Right cardiac atrium (tissue), 5 donors: ENCODE results near the gene NPBWR2. TPM values are rescaled to one million over a fixed set of nuclear protein-coding genes. Genes with fewer than 3 reads are reported as not detected.

Experiments
- ATAC-seq, 2 donors: fragments of 200-7000 bp; cut with Tn5 transposase; one replicate each; pipeline versions ENCODE4 v1.8.0 to v1.9.1; 2020; ENCODE audit warnings: moderate library complexity in 2 of 2, mild to moderate bottlenecking in 1 of 2
- DNase-seq, 3 donors: peaks; one replicate each; pipeline ENCODE4 v3.0.0-alpha.2; 2020
- H3K27ac ChIP-seq: one replicate; pipeline ENCODE4 v1.5.1; 2013; ENCODE audit warnings: mild to moderate bottlenecking, low read length, control low read depth, moderate library complexity
- H3K27me3 ChIP-seq: one replicate; pipeline ENCODE4 v1.6.1; 2013; ENCODE audit not compliant: control insufficient read depth, insufficient read depth
- H3K4me1 ChIP-seq: one replicate; pipeline ENCODE4 v1.6.1; 2013; ENCODE audit warnings: low read length; ENCODE audit not compliant: control insufficient read depth, insufficient read depth
- H3K4me3 ChIP-seq: one replicate; pipeline ENCODE4 v1.5.1; 2013; ENCODE audit warnings: low read length, control low read depth
- H3K9me3 ChIP-seq: one replicate; pipeline ENCODE4 v1.6.1; 2013; ENCODE audit warnings: low read length; ENCODE audit not compliant: control insufficient read depth
- WGBS: extraction: QIAGEN DNeasy Blood & Tissue Kit; methylation state at CpG from one replicate; pipeline ENCODE4 v1.1.7; 2013; 5-methylcytosine and 5-hydroxymethylcytosine counted together
- intact Hi-C, 4 donors: fragments of 100-400 bp; cut with DNase I; formaldehyde crosslinking; loops; one replicate each; pipeline versions ENCODE4 v1.11.0 to v1.14.0; 2022 to 2023
- polyA plus RNA-seq: library from polyadenylated mRNA; stranded (reverse); fragments of 200-250 nt; gene quantifications from one replicate; pipeline ENCODE4 v1.2.3, GENCODE V29; 2013
- total RNA-seq, 4 donors: library from RNA; stranded (reverse); fragmentation: NEBNext Ultra II Directional; extraction: Animal tissue kit (Norgen Biotek cat#: 25700); gene quantifications; one replicate each; pipeline ENCODE4 v1.2.1, GENCODE V29; 2021
- donor health status: healthy with polysubstance abuse.
- donor health status: DM: no; HTN: yes; CAD: no.
- donor health status: DM: no; HTN: no; CAD: no.
- donor health status: DM: no; HTN: yes; CAD: no; lungs with severe emphysema.
- donor health status: DM: yes; HTN: yes; CAD: no.

NPBWR2 gene
- total and polyA plus RNA-seq, 5 donors: not detected

GRCh38 chr20:64069209-64069613 lies 38.2 kb downstream of the NPBWR2 start:
- WGBS: 90% methylated on average over 20 of the region's 20 CpGs
- intact Hi-C loops: no loop called here

DNA sequence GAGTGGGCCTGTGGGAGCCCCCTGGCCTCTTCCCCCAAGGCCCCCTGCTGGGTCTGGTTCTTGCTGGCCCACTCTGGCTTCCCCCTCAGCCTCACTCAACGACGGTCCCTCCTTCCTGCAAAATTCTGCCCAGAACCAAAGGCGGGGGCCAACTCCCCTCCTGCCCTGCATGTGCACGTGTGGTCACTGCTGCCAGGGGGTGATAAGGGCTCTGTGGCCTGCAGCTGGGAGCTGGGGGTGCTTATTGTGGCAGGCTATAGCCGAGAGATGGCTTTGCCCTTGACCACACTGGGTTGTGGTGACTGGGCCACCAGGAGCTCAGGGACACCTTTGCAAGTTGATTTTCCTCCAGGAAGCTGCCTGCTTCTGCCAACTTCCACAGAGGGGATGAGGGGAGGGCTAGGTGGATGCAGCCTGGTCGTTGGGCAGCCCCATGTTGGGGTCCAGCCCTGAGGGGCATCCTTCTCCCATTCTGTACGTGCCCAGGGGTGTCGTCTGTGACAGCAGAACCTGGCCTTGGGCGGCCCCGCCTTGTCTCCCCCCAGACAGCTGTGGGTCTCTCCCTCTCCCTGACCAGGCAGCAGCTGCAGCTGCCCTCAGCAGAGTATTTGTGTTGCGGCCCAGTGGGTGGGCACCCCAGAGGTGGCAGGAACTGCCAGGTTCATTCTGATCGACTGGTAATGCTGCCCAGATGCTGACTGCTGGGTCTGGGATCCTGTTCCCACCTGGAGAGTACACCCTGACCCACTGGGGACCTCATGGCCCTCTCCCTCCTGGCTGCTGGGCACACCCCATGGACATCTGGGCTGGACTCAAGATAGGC lies 38.8 kb downstream of the NPBWR2 start:
- 75% methylated on average over 12 of the region's 12 CpGs for WGBS
- ATAC-seq (no peak), DNase-seq (peak in 1 of 3 donors; percentile 55)
- H3K27ac ChIP-seq: no peak overlapping the region
- H3K27me3 ChIP-seq: no peaks in the 10 kb centered on the region
- H3K9me3 ChIP-seq: no peaks in the 10 kb centered on the region
- H3K4me3 ChIP-seq: no peak overlapping the region
- intact Hi-C loops: no loop called here
- peaks cover 9% of the 10 kb centered on the region for H3K4me1 ChIP-seq

More at GRCh38 chr20:64069209-64069613, 38.2 kb downstream of the NPBWR2 start:
- H3K27me3 ChIP-seq: no peaks in the 10 kb centered on the region
- H3K4me3 ChIP-seq: no peak overlapping the region
- no peak overlapping the region for H3K27ac ChIP-seq
- H3K9me3 ChIP-seq: no peaks in the 10 kb centered on the region
- DNase-seq (peak in 1 of 3 donors; percentile 49), ATAC-seq (no peak)
- H3K4me1 ChIP-seq: peaks cover 4% of the 10 kb centered on the region

GRCh38 chr20:64067733-64068307 lies 39.5 kb downstream of the NPBWR2 start:
- H3K27me3 ChIP-seq: no peaks in the 10 kb centered on the region
- ATAC-seq: no peak
- 68% methylated on average over 12 of the region's 12 CpGs for WGBS
- H3K27ac ChIP-seq: no peak overlapping the region
- peak in 2 of 3 donors; percentile 61 to 67 for DNase-seq
- H3K9me3 ChIP-seq: no peaks in the 10 kb centered on the region
- H3K4me1 ChIP-seq: peaks cover 9% of the 10 kb centered on the region
- no peak overlapping the region for H3K4me3 ChIP-seq
- intact Hi-C loops: no loop called here

GRCh38 chr20:64067005-64067632 lies 40.2 kb downstream of the NPBWR2 start:
- WGBS: 83% methylated on average over 6 of the region's 6 CpGs
- no peaks in the 10 kb centered on the region for H3K27me3 ChIP-seq
- ATAC-seq: no peak
- H3K27ac ChIP-seq: no peak overlapping the region
- no peaks in the 10 kb centered on the region for H3K9me3 ChIP-seq
- peaks cover 9% of the 10 kb centered on the region for H3K4me1 ChIP-seq
- intact Hi-C loops: no loop called here
- H3K4me3 ChIP-seq: no peak overlapping the region
- DNase-seq: peak in 1 of 3 donors; percentile 42

DNA sequence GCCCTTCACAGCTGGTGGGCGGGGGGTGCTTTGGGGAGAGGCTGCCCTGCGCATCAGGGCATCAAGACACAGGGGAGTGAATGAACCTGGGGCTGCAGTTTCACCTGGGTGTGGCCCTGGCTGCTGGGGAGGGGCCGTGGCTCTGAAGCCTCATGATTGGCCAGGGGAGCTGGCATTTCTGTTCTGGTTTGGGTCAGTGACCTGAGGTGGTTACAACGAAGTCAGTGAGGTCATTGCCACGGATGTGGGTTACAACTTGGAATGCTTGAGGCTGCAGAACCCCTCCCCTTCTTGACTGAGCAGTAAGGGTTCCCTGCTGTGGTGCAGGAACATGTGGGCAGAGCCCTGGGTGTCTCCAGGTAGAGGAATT lies 41.4 kb downstream of the NPBWR2 start:
- intact Hi-C loops: no loop called here
- 52% methylated on average over 5 of the region's 5 CpGs for WGBS

DNA sequence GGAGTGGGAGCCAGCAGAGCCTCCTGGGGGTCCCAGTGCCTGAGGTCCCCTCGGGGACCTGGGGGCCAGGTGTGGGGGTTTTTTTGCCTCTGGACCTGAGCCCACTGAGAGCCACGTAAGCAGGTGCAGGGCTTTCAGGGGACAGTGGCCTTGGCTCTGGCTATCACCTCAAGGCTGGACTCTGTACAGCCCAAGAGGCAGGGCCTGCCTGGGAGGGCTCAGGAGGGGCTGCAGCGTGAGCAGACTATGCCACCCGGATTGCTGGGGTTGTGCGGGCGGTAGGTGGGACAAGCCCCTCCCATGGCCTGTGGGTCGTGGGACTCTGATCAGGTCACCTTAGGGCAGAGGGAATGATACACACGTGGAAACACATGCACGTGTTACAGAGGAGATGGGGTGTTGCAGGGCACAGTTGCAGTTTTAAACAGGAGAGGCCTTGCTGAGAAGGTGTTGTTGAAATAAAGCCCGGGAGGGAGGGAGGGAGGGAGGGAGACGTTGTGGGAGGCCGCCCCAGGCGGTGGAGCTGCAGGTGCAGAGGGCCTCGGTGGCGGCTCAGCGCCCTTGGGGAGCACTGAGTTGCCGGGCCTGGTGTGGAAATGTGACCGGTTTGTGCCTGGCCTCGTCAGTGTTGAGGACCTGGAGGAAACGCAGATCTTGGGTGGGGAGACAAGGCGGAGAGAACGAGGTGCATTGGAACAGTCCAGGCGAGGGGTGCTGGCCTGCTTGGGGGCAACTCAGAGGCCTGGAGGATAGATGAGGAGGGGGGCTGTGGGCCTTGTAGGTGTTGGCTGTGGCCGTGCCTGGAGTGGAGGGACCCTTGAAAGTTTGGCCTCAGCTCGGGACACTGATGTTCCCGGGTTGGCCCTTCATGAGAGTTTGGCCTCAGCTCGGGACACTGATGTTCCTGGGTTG lies 42.0 kb downstream of the NPBWR2 start:
- H3K27ac ChIP-seq: no peak overlapping the region
- intact Hi-C loops: no loop called here
- peaks cover 9% of the 10 kb centered on the region for H3K4me1 ChIP-seq
- 49% methylated on average over 27 of the region's 27 CpGs for WGBS
- H3K27me3 ChIP-seq: no peaks in the 10 kb centered on the region
- H3K4me3 ChIP-seq: no peak overlapping the region
- no peaks in the 10 kb centered on the region for H3K9me3 ChIP-seq
- DNase-seq (no peak), ATAC-seq (no peak)

More for the DNA sequence above, 41.4 kb downstream of the NPBWR2 start:
- DNase-seq: no peak
- no peaks in the 10 kb centered on the region for H3K9me3 ChIP-seq
- H3K27me3 ChIP-seq: no peaks in the 10 kb centered on the region
- peaks cover 9% of the 10 kb centered on the region for H3K4me1 ChIP-seq
- H3K27ac ChIP-seq: no peak overlapping the region
- H3K4me3 ChIP-seq: no peak overlapping the region
- ATAC-seq: no peak

DNA sequence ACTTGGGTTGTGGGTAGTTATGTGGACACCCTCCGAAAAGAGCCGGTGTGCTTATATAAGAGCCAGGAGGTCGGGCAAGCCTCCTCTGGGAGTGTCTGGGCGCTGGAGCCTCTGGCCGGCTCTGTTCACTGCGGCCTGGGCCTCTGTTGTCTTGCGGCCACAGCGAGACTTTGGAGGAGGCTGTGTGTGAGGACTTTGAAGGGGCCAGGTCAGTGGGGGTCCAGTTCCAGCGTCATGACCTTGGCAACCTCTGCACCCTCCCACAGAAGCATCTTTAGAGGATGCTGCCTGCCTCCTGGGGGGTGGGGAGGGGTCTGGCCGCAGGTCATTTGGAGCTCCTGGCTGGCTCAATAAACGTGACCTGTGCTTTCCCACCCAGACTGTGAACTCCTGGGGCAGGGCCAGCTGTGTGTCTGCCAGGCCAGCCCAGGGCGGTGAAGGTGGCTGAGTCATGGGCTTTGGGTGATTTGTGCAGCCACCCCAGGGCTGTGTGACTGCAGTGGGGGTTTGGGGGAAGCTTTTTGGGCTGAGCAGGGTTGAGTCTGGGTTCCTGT lies 43.1 kb downstream of the NPBWR2 start:
- H3K4me3 ChIP-seq: peak overlapping the region; percentile 68
- peaks cover 9% of the 10 kb centered on the region for H3K4me1 ChIP-seq
- intact Hi-C loops: no loop called here
- H3K27me3 ChIP-seq: no peaks in the 10 kb centered on the region
- 22% methylated on average over 12 of the region's 12 CpGs for WGBS
- DNase-seq (no peak), ATAC-seq (peak in 1 of 2 donors; percentile 6)
- H3K9me3 ChIP-seq: no peaks in the 10 kb centered on the region
- peak overlapping the region; percentile 3 for H3K27ac ChIP-seq

- peak in 2 of 3 donors; percentile 56 to 77 for DNase-seq
- WGBS: 2% methylated on average over 51 of the region's 51 CpGs
- peak overlapping the region; percentile 68 for H3K4me3 ChIP-seq
- H3K27me3 ChIP-seq: no peaks in the 10 kb centered on the region
- H3K27ac ChIP-seq: peak overlapping the region; percentile 3
- H3K4me1 ChIP-seq: peaks cover 9% of the 10 kb centered on the region
- H3K9me3 ChIP-seq: no peaks in the 10 kb centered on the region
- peak; percentile 7 to 15 for ATAC-seq
- intact Hi-C loops: no loop called here
Observed at GRCh38 chr20:64063389-64064144, 43.8 kb downstream of the NPBWR2 start.

- peaks cover 9% of the 10 kb centered on the region for H3K4me1 ChIP-seq
- H3K9me3 ChIP-seq: no peaks in the 10 kb centered on the region
- 5% methylated on average over 85 of the region's 85 CpGs for WGBS
- peak within 1 kb of the TSS; percentile 56 for H3K27ac ChIP-seq
- DNase-seq (peak; percentile 97 to 99 (median 99)), ATAC-seq (peak; percentile 94 to 95)
- no peaks in the 10 kb centered on the region for H3K27me3 ChIP-seq
- intact Hi-C loops: no loop called here
- peak within 1 kb of the TSS; percentile 68 for H3K4me3 ChIP-seq
Observed at GRCh38 chr20:64062596-64063388, 44.6 kb downstream of the NPBWR2 start, which contains the start of gene TCEA2. Gene TCEA2, plus strand, starts transcription at chr20:64063198. Its CDS starts 115 bp downstream, at chr20:64063313.
